ENCODE results near the gene SULT4A1. TPM values are rescaled to one million over a fixed set of nuclear protein-coding genes. Genes with fewer than 3 reads are reported as not detected.
A peak's percentile ranks its signal among the peaks of the same experiment; 100 is the strongest.

The SULT4A1 gene
- total RNA-seq, 4 donors from 2014 or later: 1.0 to 1.3 (median 1.3) TPM

DNA sequence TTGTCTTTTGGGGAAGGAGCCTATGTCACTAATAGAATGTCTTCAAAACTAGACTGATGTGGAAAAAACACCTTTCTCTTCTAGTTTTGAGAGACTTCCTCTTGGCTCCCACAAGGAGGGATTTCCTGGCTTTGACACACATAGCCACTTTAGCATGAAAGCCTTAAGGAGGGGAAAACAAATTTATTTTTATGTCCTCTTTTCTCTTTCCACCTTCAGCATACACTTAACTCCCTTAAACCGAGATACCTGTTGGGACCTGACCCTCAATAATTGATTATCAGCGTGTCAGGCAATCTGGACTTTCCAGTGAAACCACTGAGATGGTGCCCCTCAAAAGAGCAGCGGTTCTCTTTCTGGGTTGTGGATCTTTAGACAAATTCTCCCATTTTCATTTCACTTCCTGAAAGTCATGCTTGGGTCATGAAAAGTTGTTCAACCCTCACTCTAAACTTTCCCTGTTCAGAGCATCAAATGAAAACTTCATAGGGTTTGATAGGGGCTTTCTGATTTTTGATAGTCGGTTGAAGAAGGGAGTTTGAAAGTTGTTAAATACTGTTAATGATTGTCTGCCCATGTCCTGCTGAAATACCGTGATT, 59.3 kb downstream of the SULT4A1 start:
- TF ChIP-seq POLR2AphosphoS5 (IDR thresholded peaks at IDR 0.05) (no peak), POLR2A (IDR thresholded peaks at IDR 0.05; ENCODE audit: low read depth) (no peak), EP300 (IDR thresholded peaks at IDR 0.05) (no peak), CTCF (IDR thresholded peaks at IDR 0.05) (no peak)
- no peak overlapping the region for H3K27ac ChIP-seq (replicated peaks in 1 of 4)
- H3K27me3 ChIP-seq: no peaks in the 10 kb centered on the region
- DNase-seq (ENCODE audit: extremely low spot score): peak; percentile 12
- no peaks in the 10 kb centered on the region for H3K36me3 ChIP-seq
- H3K9me3 ChIP-seq: peaks cover 0 to 13% (median 10%) of the 10 kb centered on the region in 4 donors
- 93% methylated on average over 5 of the region's 5 CpGs for WGBS
- H3K4me3 ChIP-seq: no peak overlapping the region
- H3K4me1 ChIP-seq: no peaks in the 10 kb centered on the region
- intact Hi-C loops (cut with DNase I): no loop called here

DNA sequence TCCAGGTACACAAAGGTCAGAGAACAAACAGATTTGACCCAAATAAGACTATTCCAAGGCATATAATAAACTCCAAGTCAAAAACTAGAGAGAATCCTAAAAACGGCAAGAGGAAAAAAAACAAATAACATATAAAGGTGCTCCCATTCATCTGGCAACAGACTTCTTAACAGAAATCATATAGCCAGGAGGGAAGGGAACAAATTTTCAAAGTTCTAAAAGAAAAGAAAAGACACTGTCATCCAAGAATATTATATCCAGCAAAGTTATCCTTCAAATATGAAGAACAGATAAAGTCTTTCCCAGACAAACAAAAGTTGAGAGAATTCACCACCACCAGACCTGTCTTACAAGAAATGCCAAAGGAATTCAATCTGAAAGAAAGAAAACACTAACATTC, 61.3 kb downstream of the SULT4A1 start:
- no peaks in the 10 kb centered on the region for H3K27me3 ChIP-seq
- H3K9me3 ChIP-seq: peaks cover 0 to 13% (median 10%) of the 10 kb centered on the region in 4 donors
- H3K4me1 ChIP-seq: peaks cover 0 to 6% (median 6%) of the 10 kb centered on the region in 4 donors
- no peak overlapping the region for H3K27ac ChIP-seq (replicated peaks in 1 of 4)
- 74% methylated on average over 1 of the region's 1 CpG for WGBS
- no peaks in the 10 kb centered on the region for H3K36me3 ChIP-seq
- TF ChIP-seq POLR2A (IDR thresholded peaks at IDR 0.05; ENCODE audit: low read depth) (no peak), EP300 (IDR thresholded peaks at IDR 0.05) (no peak), CTCF (IDR thresholded peaks at IDR 0.05) (no peak), POLR2AphosphoS5 (IDR thresholded peaks at IDR 0.05) (no peak)
- H3K4me3 ChIP-seq: no peak overlapping the region
- DNase-seq (ENCODE audit: extremely low spot score): no peak
- intact Hi-C loops (cut with DNase I): no loop called here

DNA sequence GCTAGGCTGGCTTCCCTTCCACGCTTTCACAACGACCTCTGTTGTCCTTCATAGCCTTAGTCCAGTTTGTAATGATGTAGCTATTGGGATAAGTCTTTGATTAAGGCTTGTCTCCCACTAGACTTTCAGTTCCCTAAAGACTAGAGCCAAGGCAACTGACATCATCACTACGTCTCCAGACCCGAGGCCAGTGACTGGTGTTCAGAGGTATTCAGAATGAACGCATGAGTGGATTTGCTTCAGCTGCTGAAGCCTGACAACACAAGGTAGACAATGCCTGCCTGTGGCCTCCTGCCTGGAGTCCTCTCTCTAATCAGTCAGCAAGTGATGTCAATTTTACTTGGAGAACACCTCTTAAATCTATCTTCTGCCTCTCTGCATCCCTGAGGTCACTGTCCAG, 63.8 kb downstream of the SULT4A1 start:
- Histone ChIP-seq H3K9me3 (peaks cover 0 to 13% (median 10%) of the 10 kb centered on the region in 4 donors), H3K36me3 (no peaks in the 10 kb centered on the region), H3K4me1 (peaks cover 0 to 8% (median 6%) of the 10 kb centered on the region in 4 donors), H3K27me3 (no peaks in the 10 kb centered on the region), H3K27ac (replicated peaks in 1 of 4) (no peak overlapping the region), H3K4me3 (no peak overlapping the region)
- intact Hi-C loops (cut with DNase I): no loop called here
- TF ChIP-seq EP300 (IDR thresholded peaks at IDR 0.05) (no peak), POLR2AphosphoS5 (IDR thresholded peaks at IDR 0.05) (no peak), POLR2A (IDR thresholded peaks at IDR 0.05; ENCODE audit: low read depth) (no peak), CTCF (IDR thresholded peaks at IDR 0.05) (no peak)
- 90% methylated on average over 5 of the region's 5 CpGs for WGBS
- DNase-seq (ENCODE audit: extremely low spot score): peak; percentile 62

DNA sequence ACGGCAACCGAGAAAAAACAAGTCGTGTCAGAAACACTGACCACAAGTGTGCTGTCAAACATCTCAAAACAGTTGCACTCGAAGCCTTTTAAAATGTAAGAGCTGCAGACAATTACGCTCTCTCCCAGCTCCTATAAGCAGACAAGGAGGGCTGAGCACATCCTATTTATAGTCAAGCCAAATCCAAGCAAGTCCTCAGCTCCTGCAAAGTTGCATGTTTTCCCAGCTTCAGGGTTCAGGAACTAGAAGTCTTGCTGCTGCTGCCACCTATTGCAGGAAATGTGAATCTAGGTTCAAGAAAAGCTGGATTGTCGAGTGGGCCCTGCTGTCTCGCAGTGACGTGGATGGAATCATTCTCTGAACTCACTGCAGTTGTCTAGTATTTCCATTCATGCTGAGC, 65.7 kb downstream of the SULT4A1 start:
- H3K4me3 ChIP-seq: no peak overlapping the region
- no peaks in the 10 kb centered on the region for H3K36me3 ChIP-seq
- TF ChIP-seq CTCF (IDR thresholded peaks at IDR 0.05) (peak in 2 of 3 experiments; percentile 32 to 34), POLR2AphosphoS5 (IDR thresholded peaks at IDR 0.05) (peak in 1 of 2 donors; percentile 11), EP300 (IDR thresholded peaks at IDR 0.05) (no peak), POLR2A (IDR thresholded peaks at IDR 0.05; ENCODE audit: low read depth) (no peak)
- WGBS: 20% methylated on average over 5 of the region's 8 CpGs
- peak; percentile 68 for DNase-seq (ENCODE audit: extremely low spot score)
- H3K4me1 ChIP-seq: peaks cover 0 to 8% (median 6%) of the 10 kb centered on the region in 4 donors
- intact Hi-C loops (cut with DNase I): no loop called here
- H3K9me3 ChIP-seq: peaks cover 0 to 10% (median 9%) of the 10 kb centered on the region in 4 donors
- no peaks in the 10 kb centered on the region for H3K27me3 ChIP-seq
- no peak overlapping the region for H3K27ac ChIP-seq (replicated peaks in 1 of 4)

DNA sequence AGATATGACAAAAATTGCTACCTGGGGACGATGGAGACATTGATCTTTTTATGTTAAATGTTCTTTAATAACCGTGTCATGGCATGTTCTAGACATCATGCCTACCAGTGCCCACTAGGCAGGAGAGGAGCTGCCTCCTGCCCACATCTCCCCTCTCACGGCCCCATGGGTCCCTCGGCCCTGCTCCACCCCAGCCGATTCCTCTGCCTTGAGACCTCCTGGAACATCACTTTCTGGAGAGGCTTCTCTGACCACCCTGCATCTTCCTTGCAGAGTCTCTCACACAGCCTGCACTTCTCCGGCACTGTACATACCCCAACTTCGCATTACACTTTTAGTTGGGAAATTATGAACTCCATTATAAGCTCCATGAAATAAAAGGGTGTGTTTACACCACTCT, 67.0 kb downstream of the SULT4A1 start:
- Histone ChIP-seq H3K27ac (replicated peaks in 1 of 4) (no peak overlapping the region), H3K9me3 (peaks cover 0 to under 1% (median 0%) of the 10 kb centered on the region in 4 donors), H3K4me3 (no peak overlapping the region), H3K36me3 (no peaks in the 10 kb centered on the region), H3K27me3 (no peaks in the 10 kb centered on the region), H3K4me1 (peaks cover 0 to 8% (median 6%) of the 10 kb centered on the region in 4 donors)
- intact Hi-C loops (cut with DNase I): no loop called here
- no peak for TF ChIP-seq EP300 (IDR thresholded peaks at IDR 0.05)
- no peak for TF ChIP-seq POLR2A (IDR thresholded peaks at IDR 0.05; ENCODE audit: low read depth)
- TF ChIP-seq CTCF (IDR thresholded peaks at IDR 0.05): no peak
- TF ChIP-seq POLR2AphosphoS5 (IDR thresholded peaks at IDR 0.05): no peak
- DNase-seq (ENCODE audit: extremely low spot score): peak; percentile 89
- 94% methylated on average over 7 of the region's 7 CpGs for WGBS
